GM23338 (cell line): Measurements from ENCODE around the gene NFYA. TPM values are rescaled to one million over a fixed set of nuclear protein-coding genes. Genes with fewer than 3 reads are reported as not detected.

Source experiments
- ATAC-seq: fragments of 200-7000 bp; cut with Tn5 transposase; 3 replicates; pipeline ENCODE4 v1.9.1; 2020
- DNase-seq: peaks from one replicate; pipeline ENCODE4 v3.0.0-alpha.2; 2015; ENCODE audit warnings: low spot score
- H2AFZ ChIP-seq: fragments of 200-600 bp; sonication (generic); 2 replicates; pipeline ENCODE4 v1.8.0; 2016; ENCODE audit warnings: antibody characterized with exemption, mild to moderate bottlenecking, moderate library complexity
- H3F3A ChIP-seq: fragments of 200-600 bp; sonication (generic); replicated peaks from 2 replicates; pipeline ENCODE4 v1.8.0; 2017; ENCODE audit warnings: antibody characterized with exemption, mixed run types, low read depth
- H3K27ac ChIP-seq: fragments of 200-600 bp; sonication (generic); 2 replicates; pipeline ENCODE4 v1.6.1; 2016; ENCODE audit warnings: low read depth
- H3K27me3 ChIP-seq: fragments of 200-600 bp; sonication (generic); 2 replicates; pipeline ENCODE4 v1.8.0; 2016; ENCODE audit warnings: mild to moderate bottlenecking, mixed run types, moderate library complexity; ENCODE audit not compliant: insufficient read depth
- H3K36me3 ChIP-seq: fragments of 200-600 bp; sonication (generic); 2 replicates; pipeline ENCODE4 v1.8.0; 2016; ENCODE audit warnings: mild to moderate bottlenecking; ENCODE audit not compliant: insufficient read depth
- H3K4me1 ChIP-seq: fragments of 200-600 bp; sonication (generic); 2 replicates; pipeline ENCODE4 v1.8.0; 2016; ENCODE audit warnings: mild to moderate bottlenecking, moderate library complexity; ENCODE audit not compliant: insufficient read depth
- H3K4me2 ChIP-seq: fragments of 200-600 bp; sonication (generic); 2 replicates; pipeline ENCODE4 v1.7.1; 2017; ENCODE audit warnings: mixed run types
- H3K4me3 ChIP-seq: fragments of 200-600 bp; sonication (generic); 2 replicates; pipeline ENCODE4 v1.6.1; 2016; ENCODE audit warnings: mixed run types
- H3K79me2 ChIP-seq: fragments of 200-600 bp; sonication (generic); replicated peaks from 2 replicates; pipeline ENCODE4 v1.8.0; 2017; ENCODE audit warnings: mild to moderate bottlenecking; ENCODE audit not compliant: insufficient read depth
- H3K9me2 ChIP-seq: fragments of 200-600 bp; sonication (generic); 2 replicates; pipeline ENCODE4 v1.8.0; 2017; ENCODE audit not compliant: insufficient read depth
- H4K20me1 ChIP-seq: fragments of 200-600 bp; sonication (generic); replicated peaks from 2 replicates; pipeline ENCODE4 v1.8.0; 2017; ENCODE audit warnings: mild to moderate bottlenecking; ENCODE audit not compliant: insufficient read depth
- H3K27ac Mint-ChIP-seq: 2 replicates; pipeline ENCODE4 v1.8.0; 2020; ENCODE audit warnings: inconsistent platforms, mild to moderate bottlenecking, moderate library complexity, mixed read lengths
- H3K27me3 Mint-ChIP-seq: 3 replicates; pipeline ENCODE4 v1.8.0; 2022; ENCODE audit warnings: low read depth, mild to moderate bottlenecking, moderate library complexity, mixed read lengths, inconsistent platforms; ENCODE audit not compliant: insufficient read depth, poor library complexity
- H3K36me3 Mint-ChIP-seq: 3 replicates; pipeline ENCODE4 v1.8.0; 2021; ENCODE audit warnings: low read depth, mild to moderate bottlenecking, inconsistent platforms, moderate library complexity, mixed read lengths
- H3K4me1 Mint-ChIP-seq: 3 replicates; pipeline ENCODE4 v1.8.0; 2020; ENCODE audit warnings: mild to moderate bottlenecking, inconsistent platforms, mixed read lengths
- H3K4me3 Mint-ChIP-seq: 3 replicates; pipeline ENCODE4 v1.8.0; 2021; ENCODE audit warnings: moderate library complexity, mild to moderate bottlenecking, inconsistent platforms, mixed read lengths
- H3K9me3 Mint-ChIP-seq: 3 replicates; pipeline ENCODE4 v1.8.0; 2020; ENCODE audit warnings: moderate library complexity, mild to moderate bottlenecking, inconsistent platforms, mixed read lengths
- CREB1 ChIP-seq: fragments of 250-450 bp; sonication (Bioruptor Pico); IDR thresholded peaks from 2 replicates; pipeline ENCODE4 v1.5.0; 2020; ENCODE audit warnings: low read depth, mild to moderate bottlenecking, moderate library complexity
- EZH2 ChIP-seq: fragments of 200-600 bp; sonication (generic); IDR thresholded peaks from one replicate; pipeline ENCODE4 v1.8.0; 2017; ENCODE audit warnings: antibody characterized with exemption, mild to moderate bottlenecking, low read depth; ENCODE audit not compliant: unreplicated experiment
- EZH2phosphoT487 ChIP-seq: fragments of 200-600 bp; sonication (generic); IDR thresholded peaks from one replicate; pipeline ENCODE4 v1.8.1; 2018; ENCODE audit warnings: antibody characterized with exemption; ENCODE audit not compliant: unreplicated experiment
- JUNB ChIP-seq: IDR thresholded peaks from one replicate; pipeline ENCODE4 v1.6.1; 2016; ENCODE audit warnings: antibody characterized with exemption; ENCODE audit not compliant: unreplicated experiment
- NANOG ChIP-seq: IDR thresholded peaks from 2 replicates; pipeline ENCODE4 v1.6.1; 2016; ENCODE audit warnings: antibody characterized with exemption, borderline replicate concordance
- POLR2AphosphoS5 ChIP-seq: IDR thresholded peaks from 2 replicates; pipeline ENCODE4 v1.6.1; 2016; ENCODE audit warnings: antibody characterized with exemption, low read depth
- STAT1 ChIP-seq: IDR thresholded peaks from one replicate; pipeline ENCODE4 v1.6.1; 2016; ENCODE audit warnings: antibody characterized with exemption; ENCODE audit not compliant: unreplicated experiment
- ZNF114 ChIP-seq: fragments of 250-450 bp; sonication (Bioruptor Pico); IDR thresholded peaks from 2 replicates; pipeline ENCODE4 v1.5.0; 2020; ENCODE audit warnings: mild to moderate bottlenecking, moderate library complexity
- ZNF331 ChIP-seq: fragments of 250-450 bp; sonication (Bioruptor Pico); IDR thresholded peaks from 2 replicates; pipeline ENCODE4 v1.5.0; 2020; ENCODE audit warnings: low read depth, mild to moderate bottlenecking, moderate library complexity
- polyA plus RNA-seq: library from polyadenylated mRNA; unstranded; fragments of >200 nt; fragmentation: Nextera tagmentation; extraction: Ambion mirVana; gene quantifications from 2 replicates; pipeline ENCODE4 v1.2.1, GENCODE V29; 2016
- total RNA-seq: library from RNA; depleted of rRNA; stranded (reverse); fragments of >200 nt; shearing (Covaris generic); gene quantifications from 2 replicates; pipeline ENCODE4 v1.2.3, GENCODE V29; 2014
- TF ChIP-seq, protein P1 (sequence below): fragments of 250-450 bp; sonication (Bioruptor Pico); IDR thresholded peaks from 2 replicates; pipeline ENCODE4 v1.5.0; 2020; ENCODE audit warnings: mild to moderate bottlenecking, moderate library complexity
- TF ChIP-seq, protein P2 (sequence below): IDR thresholded peaks from 2 replicates; pipeline ENCODE4 v1.6.1; 2016; ENCODE audit warnings: antibody characterized with exemption
- TF ChIP-seq, protein P3 (sequence below), 2 experiments: fragments of 200-600 bp in 1 of 2; sonication (generic) in 1 of 2; conservative IDR thresholded peaks; 2 replicates each; pipeline versions ENCODE4 v1.5.1 to v1.6.1; 2016 to 2017; ENCODE audit warnings: antibody characterized with exemption in 2 of 2, low read depth in 2 of 2, mild to moderate bottlenecking in 2 of 2, moderate library complexity in 1 of 2
- TF ChIP-seq, protein P4 (sequence below): IDR thresholded peaks from one replicate; pipeline ENCODE4 v1.6.1; 2018; ENCODE audit warnings: antibody characterized with exemption; ENCODE audit not compliant: unreplicated experiment

NFYA gene
- total and polyA plus RNA-seq, 2 experiments from 2014 or later = 10.8 to 39.1 TPM

DNA sequence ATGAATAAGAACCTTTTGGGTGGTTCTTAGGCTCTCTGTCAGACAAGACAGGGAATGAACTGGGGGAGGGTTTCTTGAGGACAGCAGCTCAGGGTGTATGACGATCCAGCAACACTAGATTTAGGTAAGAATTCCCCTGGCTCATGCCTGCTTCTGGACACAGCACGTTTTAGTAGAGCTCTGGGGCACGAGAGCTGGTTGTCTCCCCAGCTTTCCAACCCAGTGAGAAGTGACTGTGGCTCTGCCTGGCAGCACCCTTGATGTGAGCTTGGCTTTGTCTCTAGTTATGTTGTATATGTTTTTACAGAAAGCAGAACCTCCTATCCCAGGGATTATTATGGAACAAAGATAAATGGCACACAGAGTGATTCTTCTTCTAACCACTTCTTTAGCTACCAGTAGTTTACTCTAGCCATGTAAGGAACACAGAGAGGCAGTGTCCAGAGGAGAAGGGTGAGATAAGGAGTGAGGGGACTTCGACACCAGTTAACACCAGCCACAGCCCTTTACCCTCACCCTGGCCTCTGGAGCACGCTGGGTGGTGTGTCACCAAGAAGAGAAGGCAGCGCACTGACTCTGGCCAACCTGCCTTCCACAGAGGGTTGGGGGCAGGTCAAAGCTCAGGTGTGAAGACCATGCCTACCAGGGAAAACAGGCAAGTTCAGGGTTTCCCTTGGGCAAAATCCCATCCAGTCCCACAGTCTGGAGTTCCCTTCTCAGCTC lies 15.8 kb upstream of the NFYA start:
- H3K36me3 ChIP-seq = no peaks in the 10 kb centered on the region
- no peak overlapping the region for H3K27ac ChIP-seq
- H3K9me2 ChIP-seq = no peaks in the 10 kb centered on the region; the same call in 1 of the 2 replicates
- H3K27ac Mint-ChIP-seq = no peak overlapping the region
- ATAC-seq (no peak), DNase-seq (no peak)
- no peak overlapping the region for H2AFZ ChIP-seq
- H3K27me3 Mint-ChIP-seq = peaks cover 2% of the 10 kb centered on the region
- 0 out of 3 replicates have a peak, but pooled peaks cover under 1% of the 10 kb centered on the region for H3K36me3 Mint-ChIP-seq
- H3K4me1 ChIP-seq = peaks cover 11% of the 10 kb centered on the region
- no peak overlapping the region for H3K4me3 Mint-ChIP-seq
- no peak overlapping the region for H3K4me2 ChIP-seq
- H3F3A ChIP-seq = no peaks in the 10 kb centered on the region
- H3K79me2 ChIP-seq = no peaks in the 10 kb centered on the region
- no peaks in the 10 kb centered on the region for H4K20me1 ChIP-seq
- no peaks in the 10 kb centered on the region for H3K9me3 Mint-ChIP-seq
- TF ChIP-seq, protein P1, sequence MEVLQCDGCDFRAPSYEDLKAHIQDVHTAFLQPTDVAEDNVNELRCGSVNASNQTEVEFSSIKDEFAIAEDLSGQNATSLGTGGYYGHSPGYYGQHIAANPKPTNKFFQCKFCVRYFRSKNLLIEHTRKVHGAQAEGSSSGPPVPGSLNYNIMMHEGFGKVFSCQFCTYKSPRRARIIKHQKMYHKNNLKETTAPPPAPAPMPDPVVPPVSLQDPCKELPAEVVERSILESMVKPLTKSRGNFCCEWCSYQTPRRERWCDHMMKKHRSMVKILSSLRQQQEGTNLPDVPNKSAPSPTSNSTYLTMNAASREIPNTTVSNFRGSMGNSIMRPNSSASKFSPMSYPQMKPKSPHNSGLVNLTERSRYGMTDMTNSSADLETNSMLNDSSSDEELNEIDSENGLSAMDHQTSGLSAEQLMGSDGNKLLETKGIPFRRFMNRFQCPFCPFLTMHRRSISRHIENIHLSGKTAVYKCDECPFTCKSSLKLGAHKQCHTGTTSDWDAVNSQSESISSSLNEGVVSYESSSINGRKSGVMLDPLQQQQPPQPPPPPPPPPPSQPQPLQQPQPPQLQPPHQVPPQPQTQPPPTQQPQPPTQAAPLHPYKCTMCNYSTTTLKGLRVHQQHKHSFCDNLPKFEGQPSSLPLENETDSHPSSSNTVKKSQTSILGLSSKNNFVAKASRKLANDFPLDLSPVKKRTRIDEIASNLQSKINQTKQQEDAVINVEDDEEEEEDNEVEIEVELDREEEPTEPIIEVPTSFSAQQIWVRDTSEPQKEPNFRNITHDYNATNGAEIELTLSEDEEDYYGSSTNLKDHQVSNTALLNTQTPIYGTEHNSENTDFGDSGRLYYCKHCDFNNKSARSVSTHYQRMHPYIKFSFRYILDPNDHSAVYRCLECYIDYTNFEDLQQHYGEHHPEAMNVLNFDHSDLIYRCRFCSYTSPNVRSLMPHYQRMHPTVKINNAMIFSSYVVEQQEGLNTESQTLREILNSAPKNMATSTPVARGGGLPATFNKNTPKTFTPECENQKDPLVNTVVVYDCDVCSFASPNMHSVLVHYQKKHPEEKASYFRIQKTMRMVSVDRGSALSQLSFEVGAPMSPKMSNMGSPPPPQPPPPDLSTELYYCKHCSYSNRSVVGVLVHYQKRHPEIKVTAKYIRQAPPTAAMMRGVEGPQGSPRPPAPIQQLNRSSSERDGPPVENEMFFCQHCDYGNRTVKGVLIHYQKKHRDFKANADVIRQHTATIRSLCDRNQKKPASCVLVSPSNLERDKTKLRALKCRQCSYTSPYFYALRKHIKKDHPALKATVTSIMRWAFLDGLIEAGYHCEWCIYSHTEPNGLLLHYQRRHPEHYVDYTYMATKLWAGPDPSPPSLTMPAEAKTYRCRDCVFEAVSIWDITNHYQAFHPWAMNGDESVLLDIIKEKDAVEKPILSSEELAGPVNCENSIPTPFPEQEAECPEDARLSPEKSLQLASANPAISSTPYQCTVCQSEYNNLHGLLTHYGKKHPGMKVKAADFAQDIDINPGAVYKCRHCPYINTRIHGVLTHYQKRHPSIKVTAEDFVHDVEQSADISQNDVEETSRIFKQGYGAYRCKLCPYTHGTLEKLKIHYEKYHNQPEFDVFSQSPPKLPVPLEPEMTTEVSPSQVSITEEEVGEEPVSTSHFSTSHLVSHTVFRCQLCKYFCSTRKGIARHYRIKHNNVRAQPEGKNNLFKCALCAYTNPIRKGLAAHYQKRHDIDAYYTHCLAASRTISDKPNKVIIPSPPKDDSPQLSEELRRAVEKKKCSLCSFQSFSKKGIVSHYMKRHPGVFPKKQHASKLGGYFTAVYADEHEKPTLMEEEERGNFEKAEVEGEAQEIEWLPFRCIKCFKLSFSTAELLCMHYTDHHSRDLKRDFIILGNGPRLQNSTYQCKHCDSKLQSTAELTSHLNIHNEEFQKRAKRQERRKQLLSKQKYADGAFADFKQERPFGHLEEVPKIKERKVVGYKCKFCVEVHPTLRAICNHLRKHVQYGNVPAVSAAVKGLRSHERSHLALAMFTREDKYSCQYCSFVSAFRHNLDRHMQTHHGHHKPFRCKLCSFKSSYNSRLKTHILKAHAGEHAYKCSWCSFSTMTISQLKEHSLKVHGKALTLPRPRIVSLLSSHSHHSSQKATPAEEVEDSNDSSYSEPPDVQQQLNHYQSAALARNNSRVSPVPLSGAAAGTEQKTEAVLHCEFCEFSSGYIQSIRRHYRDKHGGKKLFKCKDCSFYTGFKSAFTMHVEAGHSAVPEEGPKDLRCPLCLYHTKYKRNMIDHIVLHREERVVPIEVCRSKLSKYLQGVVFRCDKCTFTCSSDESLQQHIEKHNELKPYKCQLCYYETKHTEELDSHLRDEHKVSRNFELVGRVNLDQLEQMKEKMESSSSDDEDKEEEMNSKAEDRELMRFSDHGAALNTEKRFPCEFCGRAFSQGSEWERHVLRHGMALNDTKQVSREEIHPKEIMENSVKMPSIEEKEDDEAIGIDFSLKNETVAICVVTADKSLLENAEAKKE (CRISPR knock-in tag) = no peak
- TF ChIP-seq STAT1 (no peak), POLR2AphosphoS5 (no peak), JUNB (no peak), NANOG (no peak), ZNF114 (CRISPR knock-in tag) (no peak), EZH2phosphoT487 (no peak), ZNF331 (no peak), CREB1 (no peak), EZH2 (no peak)
- TF ChIP-seq, protein P2, sequence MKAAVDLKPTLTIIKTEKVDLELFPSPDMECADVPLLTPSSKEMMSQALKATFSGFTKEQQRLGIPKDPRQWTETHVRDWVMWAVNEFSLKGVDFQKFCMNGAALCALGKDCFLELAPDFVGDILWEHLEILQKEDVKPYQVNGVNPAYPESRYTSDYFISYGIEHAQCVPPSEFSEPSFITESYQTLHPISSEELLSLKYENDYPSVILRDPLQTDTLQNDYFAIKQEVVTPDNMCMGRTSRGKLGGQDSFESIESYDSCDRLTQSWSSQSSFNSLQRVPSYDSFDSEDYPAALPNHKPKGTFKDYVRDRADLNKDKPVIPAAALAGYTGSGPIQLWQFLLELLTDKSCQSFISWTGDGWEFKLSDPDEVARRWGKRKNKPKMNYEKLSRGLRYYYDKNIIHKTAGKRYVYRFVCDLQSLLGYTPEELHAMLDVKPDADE = no peak
- TF ChIP-seq, protein P3, sequence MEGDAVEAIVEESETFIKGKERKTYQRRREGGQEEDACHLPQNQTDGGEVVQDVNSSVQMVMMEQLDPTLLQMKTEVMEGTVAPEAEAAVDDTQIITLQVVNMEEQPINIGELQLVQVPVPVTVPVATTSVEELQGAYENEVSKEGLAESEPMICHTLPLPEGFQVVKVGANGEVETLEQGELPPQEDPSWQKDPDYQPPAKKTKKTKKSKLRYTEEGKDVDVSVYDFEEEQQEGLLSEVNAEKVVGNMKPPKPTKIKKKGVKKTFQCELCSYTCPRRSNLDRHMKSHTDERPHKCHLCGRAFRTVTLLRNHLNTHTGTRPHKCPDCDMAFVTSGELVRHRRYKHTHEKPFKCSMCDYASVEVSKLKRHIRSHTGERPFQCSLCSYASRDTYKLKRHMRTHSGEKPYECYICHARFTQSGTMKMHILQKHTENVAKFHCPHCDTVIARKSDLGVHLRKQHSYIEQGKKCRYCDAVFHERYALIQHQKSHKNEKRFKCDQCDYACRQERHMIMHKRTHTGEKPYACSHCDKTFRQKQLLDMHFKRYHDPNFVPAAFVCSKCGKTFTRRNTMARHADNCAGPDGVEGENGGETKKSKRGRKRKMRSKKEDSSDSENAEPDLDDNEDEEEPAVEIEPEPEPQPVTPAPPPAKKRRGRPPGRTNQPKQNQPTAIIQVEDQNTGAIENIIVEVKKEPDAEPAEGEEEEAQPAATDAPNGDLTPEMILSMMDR (conservative IDR thresholded peaks at IDR 0.05; ENCODE audit: low read depth in 2 of 2) = no peak
- TF ChIP-seq, protein P4, sequence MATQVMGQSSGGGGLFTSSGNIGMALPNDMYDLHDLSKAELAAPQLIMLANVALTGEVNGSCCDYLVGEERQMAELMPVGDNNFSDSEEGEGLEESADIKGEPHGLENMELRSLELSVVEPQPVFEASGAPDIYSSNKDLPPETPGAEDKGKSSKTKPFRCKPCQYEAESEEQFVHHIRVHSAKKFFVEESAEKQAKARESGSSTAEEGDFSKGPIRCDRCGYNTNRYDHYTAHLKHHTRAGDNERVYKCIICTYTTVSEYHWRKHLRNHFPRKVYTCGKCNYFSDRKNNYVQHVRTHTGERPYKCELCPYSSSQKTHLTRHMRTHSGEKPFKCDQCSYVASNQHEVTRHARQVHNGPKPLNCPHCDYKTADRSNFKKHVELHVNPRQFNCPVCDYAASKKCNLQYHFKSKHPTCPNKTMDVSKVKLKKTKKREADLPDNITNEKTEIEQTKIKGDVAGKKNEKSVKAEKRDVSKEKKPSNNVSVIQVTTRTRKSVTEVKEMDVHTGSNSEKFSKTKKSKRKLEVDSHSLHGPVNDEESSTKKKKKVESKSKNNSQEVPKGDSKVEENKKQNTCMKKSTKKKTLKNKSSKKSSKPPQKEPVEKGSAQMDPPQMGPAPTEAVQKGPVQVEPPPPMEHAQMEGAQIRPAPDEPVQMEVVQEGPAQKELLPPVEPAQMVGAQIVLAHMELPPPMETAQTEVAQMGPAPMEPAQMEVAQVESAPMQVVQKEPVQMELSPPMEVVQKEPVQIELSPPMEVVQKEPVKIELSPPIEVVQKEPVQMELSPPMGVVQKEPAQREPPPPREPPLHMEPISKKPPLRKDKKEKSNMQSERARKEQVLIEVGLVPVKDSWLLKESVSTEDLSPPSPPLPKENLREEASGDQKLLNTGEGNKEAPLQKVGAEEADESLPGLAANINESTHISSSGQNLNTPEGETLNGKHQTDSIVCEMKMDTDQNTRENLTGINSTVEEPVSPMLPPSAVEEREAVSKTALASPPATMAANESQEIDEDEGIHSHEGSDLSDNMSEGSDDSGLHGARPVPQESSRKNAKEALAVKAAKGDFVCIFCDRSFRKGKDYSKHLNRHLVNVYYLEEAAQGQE = no peak
- H3K27me3 ChIP-seq = no peaks in the 10 kb centered on the region
- no peak overlapping the region for H3K4me3 ChIP-seq
- H3K4me1 Mint-ChIP-seq = peaks cover 24% of the 10 kb centered on the region
